ENCODE data around the gene LHPP.

LHPP gene

GRCh38 chr10:124559372-124560132 lies 97.9 kb downstream of the LHPP start:
- no peak for FAIRE-seq

- peak; percentile 99 for FAIRE-seq
Observed at GRCh38 chr10:124560377-124561105, 98.9 kb downstream of the LHPP start.

GRCh38 chr10:124561206-124561605 lies 99.6 kb downstream of the LHPP start:
- FAIRE-seq = no peak

- FAIRE-seq = no peak
Observed at GRCh38 chr10:124562425-124563060, 100.9 kb downstream of the LHPP start.

- FAIRE-seq = no peak
Observed at GRCh38 chr10:124563320-124564040, 101.9 kb downstream of the LHPP start.

- no peak for FAIRE-seq
Observed at GRCh38 chr10:124564881-124565280, 103.3 kb downstream of the LHPP start.

GRCh38 chr10:124565565-124566221 lies 104.1 kb downstream of the LHPP start:
- no peak for FAIRE-seq

- FAIRE-seq = no peak
Observed at GRCh38 chr10:124566222-124566888, 104.7 kb downstream of the LHPP start.

- no peak for FAIRE-seq
Observed at GRCh38 chr10:124566981-124567835, 105.6 kb downstream of the LHPP start.

GRCh38 chr10:124568339-124568738 lies 106.7 kb downstream of the LHPP start:
- FAIRE-seq = no peak

- FAIRE-seq = no peak
Observed at GRCh38 chr10:124568848-124569622, 107.4 kb downstream of the LHPP start.

GRCh38 chr10:124569623-124570470 lies 108.2 kb downstream of the LHPP start:
- no peak for FAIRE-seq

- no peak for FAIRE-seq
Observed at GRCh38 chr10:124570646-124571045, 109.0 kb downstream of the LHPP start.

GRCh38 chr10:124572751-124573150 lies 111.1 kb downstream of the LHPP start:
- FAIRE-seq = no peak

GRCh38 chr10:124573726-124574455 lies 112.3 kb downstream of the LHPP start:
- FAIRE-seq = no peak

- FAIRE-seq = no peak
Observed at GRCh38 chr10:124574456-124575070, 112.9 kb downstream of the LHPP start.

- FAIRE-seq = no peak
Observed at GRCh38 chr10:124575107-124576035, 113.7 kb downstream of the LHPP start.
